HG03521 (cell line): ENCODE results near the gene CALCA.

Experiments
- ATAC-seq: cut with Tn5 transposase; IDR thresholded peaks from one replicate; pipeline ENCODE4 v1.9.1; 2021; ENCODE audit warnings: mild to moderate bottlenecking, moderate library complexity; ENCODE audit not compliant: unreplicated experiment

CALCA gene

DNA sequence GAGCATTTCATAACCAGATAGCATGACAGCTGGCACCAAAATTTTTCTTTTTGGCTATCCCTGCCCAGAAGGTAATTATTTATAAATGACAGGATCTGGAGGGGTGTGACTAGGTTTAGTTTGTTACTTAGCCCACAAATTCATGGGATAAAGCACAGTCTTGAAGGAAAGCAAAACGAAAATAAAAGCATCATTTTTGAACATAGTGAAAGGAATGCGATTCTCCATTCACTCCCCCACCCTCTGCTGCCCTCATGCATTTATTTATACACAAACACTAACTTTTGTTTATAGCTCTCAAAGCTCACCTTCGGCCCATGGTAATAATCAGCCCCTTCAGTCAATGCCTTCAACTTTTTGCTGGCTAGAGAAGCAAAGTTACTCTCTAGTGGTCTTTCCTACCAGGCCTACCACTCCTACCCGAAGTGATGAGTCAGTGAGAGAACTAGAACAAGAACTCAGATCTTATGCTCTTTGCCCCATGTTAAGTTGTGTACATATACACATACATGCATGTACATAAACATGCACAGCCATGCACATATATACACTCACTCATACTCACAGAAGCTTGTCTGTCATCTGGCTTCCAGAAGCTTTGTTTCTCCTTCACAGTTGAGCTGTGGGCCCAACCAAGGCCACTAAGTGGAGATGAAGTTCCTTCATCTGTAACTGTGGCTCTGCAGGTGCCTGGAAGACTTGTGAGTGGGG lies 22.6 kb downstream of the CALCA start:
- ATAC-seq: no peak

DNA sequence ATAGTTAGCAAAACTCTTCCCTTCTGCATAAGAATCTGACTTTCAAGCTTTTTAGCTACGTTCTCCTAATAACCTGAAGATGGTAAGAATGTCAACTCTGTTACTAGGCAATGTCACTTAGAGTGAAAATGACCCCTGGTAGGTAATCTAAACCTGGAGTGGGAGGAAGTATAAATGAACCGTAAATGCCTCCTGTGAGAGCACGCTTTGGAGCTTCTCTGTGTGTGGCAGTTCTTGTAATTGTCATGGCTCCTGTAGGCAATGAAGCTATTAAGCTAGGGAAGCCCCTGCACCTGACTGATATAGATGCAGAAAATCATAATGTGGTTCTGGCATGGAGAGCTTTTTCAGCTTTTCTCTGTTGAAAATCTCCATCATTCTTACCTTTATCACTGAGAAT lies 29.4 kb downstream of the CALCA start:
- no peak for ATAC-seq

- no peak for ATAC-seq
Measured at GRCh38 chr11:14938936-14939335, 33.2 kb downstream of the CALCA start.

GRCh38 chr11:14934641-14935351 lies 37.4 kb downstream of the CALCA start:
- no peak for ATAC-seq

GRCh38 chr11:14932447-14932846 lies 39.7 kb downstream of the CALCA start:
- no peak for ATAC-seq

- no peak for ATAC-seq
Measured at GRCh38 chr11:14930369-14930768, 41.8 kb downstream of the CALCA start.

GRCh38 chr11:14927146-14927545 lies 45.0 kb downstream of the CALCA start:
- ATAC-seq: no peak

- no peak for ATAC-seq
Measured at GRCh38 chr11:14924318-14924717, 47.8 kb downstream of the CALCA start.
